GM12891 (cell line): Measurements from ENCODE around the gene LRCH3.

ENCODE experiments used
- DNase-seq: peaks from one replicate; pipeline ENCODE4 v3.0.0; 2011; ENCODE audit warnings: low spot score; ENCODE audit not compliant: insufficient read length
- FAIRE-seq: peaks from 2 replicates; lab custom pipeline; 2011; peaks lifted over from hg19 to GRCh38; lab: Jason Lieb, UNC
- PAX5 ChIP-seq: IDR thresholded peaks from 2 replicates; pipeline ENCODE4 v1.6.1; 2011; ENCODE audit warnings: low read length, moderate library complexity, mild to moderate bottlenecking; ENCODE audit not compliant: insufficient read depth, severe bottlenecking
- POLR2A ChIP-seq: IDR thresholded peaks from 2 replicates; pipeline ENCODE4 v1.6.1; 2011; ENCODE audit warnings: low read depth, low read length, control low read depth
- POLR2AphosphoS5 ChIP-seq: IDR thresholded peaks from 2 replicates; pipeline ENCODE4 v1.6.1; 2011; ENCODE audit warnings: low read depth, low read length, control low read depth
- POU2F2 ChIP-seq: IDR thresholded peaks from 2 replicates; pipeline ENCODE4 v1.6.1; 2011; ENCODE audit warnings: low read depth, mild to moderate bottlenecking, control low read depth, low read length, moderate library complexity
- SPI1 ChIP-seq: IDR thresholded peaks from 2 replicates; pipeline ENCODE4 v1.6.1; 2011; ENCODE audit warnings: low read depth, low read length, control low read depth
- TAF1 ChIP-seq: IDR thresholded peaks from 2 replicates; pipeline ENCODE4 v1.6.1; 2011; ENCODE audit warnings: low read depth, low read length, control low read depth

Gene LRCH3

GRCh38 chr3:197752107-197752506 lies 38.9 kb upstream of the LRCH3 start:
- FAIRE-seq = peak; percentile 74
- DNase-seq = no peak
- TF ChIP-seq POLR2A (no peak), PAX5 (no peak), POU2F2 (no peak), SPI1 (no peak), TAF1 (no peak), POLR2AphosphoS5 (no peak)

GRCh38 chr3:197753263-197753662 lies 37.8 kb upstream of the LRCH3 start:
- no peak for TF ChIP-seq POU2F2
- peak; percentile 57 for FAIRE-seq
- no peak for DNase-seq

- no peak for FAIRE-seq
- TF ChIP-seq SPI1 (no peak), POLR2A (no peak), TAF1 (no peak), POU2F2 (no peak), PAX5 (no peak), POLR2AphosphoS5 (no peak)
These were observed 34.4 kb upstream of the LRCH3 start for GRCh38 chr3:197756704-197757103.

GRCh38 chr3:197758512-197758911 lies 32.5 kb upstream of the LRCH3 start:
- TF ChIP-seq SPI1 = no peak
- no peak for TF ChIP-seq TAF1
- TF ChIP-seq POLR2A = no peak
- no peak for TF ChIP-seq POLR2AphosphoS5
- TF ChIP-seq POU2F2 = no peak
- TF ChIP-seq PAX5 = no peak
- DNase-seq (no peak), FAIRE-seq (no peak)

More at GRCh38 chr3:197756704-197757103, 34.4 kb upstream of the LRCH3 start:
- DNase-seq = no peak

- FAIRE-seq (no peak), DNase-seq (no peak)
- TF ChIP-seq POLR2A (no peak), POU2F2 (no peak), TAF1 (no peak), POLR2AphosphoS5 (no peak), PAX5 (no peak), SPI1 (no peak)
These were observed 29.3 kb upstream of the LRCH3 start for GRCh38 chr3:197761784-197762183.

GRCh38 chr3:197775317-197775716 lies 15.7 kb upstream of the LRCH3 start:
- DNase-seq (no peak), FAIRE-seq (no peak)
- TF ChIP-seq POLR2AphosphoS5 (no peak), POU2F2 (no peak), POLR2A (no peak), PAX5 (no peak), SPI1 (no peak), TAF1 (no peak)

GRCh38 chr3:197782230-197782629 lies 8.8 kb upstream of the LRCH3 start:
- no peak for TF ChIP-seq POU2F2
- no peak for TF ChIP-seq POLR2A
- TF ChIP-seq PAX5 = no peak
- TF ChIP-seq TAF1 = no peak
- peak; percentile 50 for TF ChIP-seq SPI1
- no peak for TF ChIP-seq POLR2AphosphoS5
- DNase-seq (no peak), FAIRE-seq (no peak)

GRCh38 chr3:197784019-197784585 lies 7.0 kb upstream of the LRCH3 start:
- no peak for DNase-seq
- TF ChIP-seq POU2F2 (no peak), PAX5 (no peak), POLR2A (no peak)
- FAIRE-seq = peak; percentile 23

- FAIRE-seq = no peak
- DNase-seq = no peak
- TF ChIP-seq TAF1 (no peak), PAX5 (no peak), SPI1 (no peak), POLR2AphosphoS5 (no peak), POU2F2 (no peak)
These were observed 3.6 kb upstream of the LRCH3 start for GRCh38 chr3:197787412-197787811.

GRCh38 chr3:197789309-197789708 lies 1.7 kb upstream of the LRCH3 start:
- TF ChIP-seq POLR2AphosphoS5 = no peak
- TF ChIP-seq PAX5 = no peak
- TF ChIP-seq TAF1 = no peak
- no peak for TF ChIP-seq POU2F2
- no peak for TF ChIP-seq SPI1
- no peak for TF ChIP-seq POLR2A
- DNase-seq = no peak
- no peak for FAIRE-seq
